ENCODE measurements around the gene FAT2. TPM values are rescaled to one million over a fixed set of nuclear protein-coding genes. Genes with fewer than 3 reads are reported as not detected.
A peak's percentile ranks its signal among the peaks of the same experiment; 100 is the strongest.

FAT2 gene
- total RNA-seq, 1 donor from 2014 or later, result 0.41 TPM

GRCh38 chr5:151541571-151541970, 49.6 kb downstream of the FAT2 start:
- Histone ChIP-seq H3K27me3 (no peaks in the 10 kb centered on the region), H3K27ac (no peak overlapping the region), H3K4me1 (no peaks in the 10 kb centered on the region), H3K36me3 (no peaks in the 10 kb centered on the region), H3K4me3 (no peak overlapping the region), H3K9me3 (no peaks in the 10 kb centered on the region)
- intact Hi-C loops (cut with DNase I), result no loop called here
- no peak for DNase-seq
- ATAC-seq, result peak; percentile 56
- TF ChIP-seq CTCF (IDR thresholded peaks at IDR 0.05), result no peak

Other genes with a start within 250 kb of the FAT2 start
- gene SLC36A2, start 243.8 kb downstream of the FAT2 start, total RNA-seq, result not detected
- gene SLC36A1, start 143.7 kb downstream of the FAT2 start, total RNA-seq, result 9.6 TPM
- gene SPARC, start 95.6 kb upstream of the FAT2 start, total RNA-seq, result 1,248 TPM
- gene ATOX1, start 167.3 kb upstream of the FAT2 start, total RNA-seq, result 62.4 TPM
- 158 TPM for gene G3BP1, start 180.6 kb upstream of the FAT2 start, total RNA-seq

All from upper lobe of right lung (tissue), 1 donor.